Epithelial cell of proximal tubule (primary cell): ENCODE results near the gene CLINT1. TPM values are rescaled to one million over a fixed set of nuclear protein-coding genes. Genes with fewer than 3 reads are reported as not detected.

Experiments
- DNase-seq: peaks from one replicate; pipeline ENCODE4 v3.0.0-alpha.2; 2011; ENCODE audit warnings: low read depth
- H3K4me3 ChIP-seq: 2 replicates; pipeline ENCODE4 v1.5.1; 2011; ENCODE audit warnings: low read depth, mild to moderate bottlenecking, low read length
- total RNA-seq: library from RNA; depleted of rRNA; stranded (reverse); fragments of >200 nt; gene quantifications from 2 replicates; pipeline ENCODE4 v1.2.3, GENCODE V29; 2015
- TF ChIP-seq, protein P1 (sequence below): conservative IDR thresholded peaks from 2 replicates; pipeline ENCODE4 v1.5.1; 2012; ENCODE audit warnings: low read depth, mild to moderate bottlenecking, low read length

CLINT1 gene
- total RNA-seq, 1 donor from 2014 or later: 39.2 TPM

DNA sequence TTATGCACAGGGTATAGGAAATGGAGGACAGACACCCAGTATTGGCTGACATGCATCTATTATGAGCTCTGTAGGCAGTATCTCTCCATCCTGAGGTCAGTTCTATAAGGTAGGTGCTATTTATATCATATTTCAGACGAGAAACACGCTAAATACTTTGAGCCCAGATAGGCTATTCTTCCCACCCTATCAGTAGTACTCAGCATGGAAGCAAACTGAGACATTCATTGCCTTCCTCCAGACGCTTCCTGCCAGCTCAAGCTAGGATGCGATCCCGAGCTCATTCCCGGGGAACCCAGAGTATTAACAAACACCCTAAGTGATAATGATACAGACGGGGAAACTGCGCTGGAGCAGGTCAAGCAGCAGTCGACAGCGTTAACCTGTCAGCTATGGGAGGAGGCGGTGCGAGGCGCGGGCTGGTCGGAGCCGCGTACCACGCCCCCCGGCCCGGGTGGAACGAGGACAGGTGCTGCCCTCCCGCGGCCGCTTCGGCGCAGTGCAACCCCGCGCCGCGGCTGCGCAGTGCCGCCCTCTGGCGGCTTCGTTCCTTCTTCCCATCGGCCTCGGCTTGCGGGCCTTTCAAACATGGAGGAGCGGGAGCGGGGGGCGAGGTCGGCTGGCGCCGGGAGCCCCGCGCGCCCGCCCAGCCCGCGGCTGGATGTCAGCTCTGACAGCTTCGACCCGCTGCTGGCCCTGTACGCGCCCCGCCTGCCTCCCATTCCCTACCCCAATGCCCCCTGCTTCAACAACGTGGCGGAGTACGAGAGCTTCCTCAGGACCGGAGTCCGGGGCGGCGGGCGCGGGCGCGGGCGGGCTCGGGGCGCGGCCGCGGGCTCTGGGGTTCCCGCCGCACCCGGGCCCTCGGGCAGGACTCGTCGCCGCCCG, 115.5 kb downstream of the CLINT1 start, which contains the start of gene LSM11:
Gene LSM11, plus strand, starts transcription at position 550 of the 888 bp plus-strand sequence. Its CDS starts 39 bp downstream, at position 589.
- DNase-seq: no peak
- H3K4me3 ChIP-seq: peak within 1 kb of the TSS; percentile 75
- TF ChIP-seq, protein P1, sequence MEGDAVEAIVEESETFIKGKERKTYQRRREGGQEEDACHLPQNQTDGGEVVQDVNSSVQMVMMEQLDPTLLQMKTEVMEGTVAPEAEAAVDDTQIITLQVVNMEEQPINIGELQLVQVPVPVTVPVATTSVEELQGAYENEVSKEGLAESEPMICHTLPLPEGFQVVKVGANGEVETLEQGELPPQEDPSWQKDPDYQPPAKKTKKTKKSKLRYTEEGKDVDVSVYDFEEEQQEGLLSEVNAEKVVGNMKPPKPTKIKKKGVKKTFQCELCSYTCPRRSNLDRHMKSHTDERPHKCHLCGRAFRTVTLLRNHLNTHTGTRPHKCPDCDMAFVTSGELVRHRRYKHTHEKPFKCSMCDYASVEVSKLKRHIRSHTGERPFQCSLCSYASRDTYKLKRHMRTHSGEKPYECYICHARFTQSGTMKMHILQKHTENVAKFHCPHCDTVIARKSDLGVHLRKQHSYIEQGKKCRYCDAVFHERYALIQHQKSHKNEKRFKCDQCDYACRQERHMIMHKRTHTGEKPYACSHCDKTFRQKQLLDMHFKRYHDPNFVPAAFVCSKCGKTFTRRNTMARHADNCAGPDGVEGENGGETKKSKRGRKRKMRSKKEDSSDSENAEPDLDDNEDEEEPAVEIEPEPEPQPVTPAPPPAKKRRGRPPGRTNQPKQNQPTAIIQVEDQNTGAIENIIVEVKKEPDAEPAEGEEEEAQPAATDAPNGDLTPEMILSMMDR: peak; percentile 98

DNA sequence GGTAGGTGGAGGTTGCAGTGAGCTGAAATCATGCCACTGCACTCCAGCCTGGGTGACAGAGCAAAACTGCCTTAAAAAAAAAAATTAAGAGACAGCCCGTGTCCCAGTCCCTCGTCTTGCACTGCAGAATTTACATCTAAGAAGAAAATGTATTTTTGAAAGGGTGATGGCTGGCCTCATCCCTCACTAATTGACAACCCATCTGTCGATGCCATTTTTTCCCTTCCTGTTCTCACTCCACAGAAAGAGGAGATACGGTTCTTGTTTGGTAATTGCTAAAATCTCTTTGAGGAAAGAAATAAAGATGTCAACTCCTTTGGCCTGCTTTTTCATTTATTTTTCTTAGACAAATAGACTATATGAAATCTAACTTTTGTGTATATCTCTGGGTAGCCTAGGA, 117.8 kb downstream of the CLINT1 start:
- TF ChIP-seq, protein P1: no peak

DNA sequence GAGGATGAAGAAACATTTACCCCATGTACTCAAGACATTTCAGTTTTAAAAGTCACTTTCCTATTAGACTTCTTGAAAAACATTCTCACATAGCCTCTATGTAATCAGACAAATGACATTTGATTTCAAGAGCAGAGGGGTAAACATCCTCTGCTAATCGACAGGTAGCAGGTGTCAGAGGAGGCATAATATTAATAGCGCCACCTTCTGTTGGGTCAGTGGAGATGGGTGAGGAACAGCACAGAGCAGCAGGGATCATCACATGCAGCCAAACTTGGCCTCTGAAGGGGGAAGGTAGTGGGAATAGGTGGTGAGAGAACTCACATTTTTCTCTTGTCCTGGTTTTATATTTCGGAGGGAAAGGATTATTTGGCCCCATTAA, 118.7 kb downstream of the CLINT1 start:
- H3K4me3 ChIP-seq: no peak overlapping the region
- TF ChIP-seq, protein P1: peak; percentile 69
- DNase-seq: no peak

More for the DNA sequence above, 117.8 kb downstream of the CLINT1 start:
- DNase-seq: no peak
- H3K4me3 ChIP-seq: no peak overlapping the region

DNA sequence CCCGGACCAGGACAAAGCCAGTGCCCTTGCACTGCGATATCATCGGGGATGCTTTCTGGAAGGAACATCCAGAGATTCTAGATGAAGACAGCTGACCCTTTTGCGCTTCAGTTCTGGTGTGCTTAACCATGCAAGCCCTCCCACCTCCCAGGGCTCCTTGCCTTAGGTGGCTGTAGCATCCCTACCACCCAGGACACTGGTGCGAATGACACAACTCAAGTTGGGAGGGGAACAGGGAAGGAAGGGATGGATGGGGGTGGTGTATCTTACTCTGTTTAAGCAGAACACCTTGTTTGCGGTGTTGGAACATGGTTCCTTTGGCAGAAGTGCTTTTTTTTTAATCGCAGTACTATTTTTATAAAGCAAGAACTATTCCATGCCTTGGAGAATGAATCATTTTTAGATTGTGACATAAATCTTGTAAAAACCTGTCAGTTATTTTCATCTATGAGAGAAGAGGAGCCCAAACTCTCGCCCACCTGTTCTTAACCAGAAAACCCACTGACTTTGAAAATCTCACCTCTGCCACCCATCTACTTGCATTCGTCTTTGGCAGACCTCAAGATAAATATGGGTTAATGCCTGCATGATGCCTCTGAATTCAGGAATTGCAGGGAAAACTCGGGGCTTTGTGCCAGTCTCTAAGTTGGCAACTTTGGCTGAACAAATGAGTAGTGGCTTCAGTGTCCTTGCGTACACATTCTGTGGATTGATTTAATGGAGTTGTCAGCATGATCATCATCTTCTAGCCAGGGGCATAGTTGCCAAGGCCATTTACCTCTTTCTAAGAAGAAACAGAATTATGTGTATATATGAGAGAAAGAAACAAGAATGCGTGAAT, 119.3 kb downstream of the CLINT1 start:
- DNase-seq: no peak
- H3K4me3 ChIP-seq: no peak overlapping the region
- TF ChIP-seq, protein P1: no peak

DNA sequence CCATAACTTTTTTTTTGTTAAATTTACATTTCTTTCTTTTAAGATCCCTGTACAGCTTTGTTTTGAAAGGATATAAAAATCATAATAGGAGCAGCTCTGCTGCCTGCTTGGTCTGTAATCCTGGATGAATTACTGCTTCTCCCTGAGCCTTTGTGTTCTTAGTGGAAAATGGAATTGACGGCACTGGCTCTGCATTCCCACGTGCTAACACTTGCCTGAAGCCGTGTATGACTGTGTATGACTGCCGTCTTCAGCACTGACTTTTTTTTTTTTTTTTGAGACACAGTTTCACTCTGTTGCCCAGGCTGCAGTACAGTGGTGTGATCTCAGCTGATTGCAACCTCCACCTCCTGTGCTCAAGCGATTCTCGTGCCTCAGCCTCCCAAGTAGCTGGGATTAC, 123.0 kb downstream of the CLINT1 start:
- TF ChIP-seq, protein P1: no peak
- no peak for DNase-seq
- H3K4me3 ChIP-seq: no peak overlapping the region

Other genes with a start within 250 kb of the CLINT1 start
- 0.23 TPM in 1 of 2 replicates, not detected in the other for gene SOX30, start 206.7 kb downstream of the CLINT1 start, total RNA-seq
- gene C5orf52, start 187.6 kb downstream of the CLINT1 start, total RNA-seq: not detected in 2 replicates
- gene THG1L, start 127.7 kb downstream of the CLINT1 start, total RNA-seq: 10.7 and 19.3 TPM in 2 replicates
- gene LSM11, start 115.4 kb downstream of the CLINT1 start, total RNA-seq: 3.0 and 4.1 TPM in 2 replicates